ENCODE results near the gene PPP1R3C.

PPP1R3C gene

DNA sequence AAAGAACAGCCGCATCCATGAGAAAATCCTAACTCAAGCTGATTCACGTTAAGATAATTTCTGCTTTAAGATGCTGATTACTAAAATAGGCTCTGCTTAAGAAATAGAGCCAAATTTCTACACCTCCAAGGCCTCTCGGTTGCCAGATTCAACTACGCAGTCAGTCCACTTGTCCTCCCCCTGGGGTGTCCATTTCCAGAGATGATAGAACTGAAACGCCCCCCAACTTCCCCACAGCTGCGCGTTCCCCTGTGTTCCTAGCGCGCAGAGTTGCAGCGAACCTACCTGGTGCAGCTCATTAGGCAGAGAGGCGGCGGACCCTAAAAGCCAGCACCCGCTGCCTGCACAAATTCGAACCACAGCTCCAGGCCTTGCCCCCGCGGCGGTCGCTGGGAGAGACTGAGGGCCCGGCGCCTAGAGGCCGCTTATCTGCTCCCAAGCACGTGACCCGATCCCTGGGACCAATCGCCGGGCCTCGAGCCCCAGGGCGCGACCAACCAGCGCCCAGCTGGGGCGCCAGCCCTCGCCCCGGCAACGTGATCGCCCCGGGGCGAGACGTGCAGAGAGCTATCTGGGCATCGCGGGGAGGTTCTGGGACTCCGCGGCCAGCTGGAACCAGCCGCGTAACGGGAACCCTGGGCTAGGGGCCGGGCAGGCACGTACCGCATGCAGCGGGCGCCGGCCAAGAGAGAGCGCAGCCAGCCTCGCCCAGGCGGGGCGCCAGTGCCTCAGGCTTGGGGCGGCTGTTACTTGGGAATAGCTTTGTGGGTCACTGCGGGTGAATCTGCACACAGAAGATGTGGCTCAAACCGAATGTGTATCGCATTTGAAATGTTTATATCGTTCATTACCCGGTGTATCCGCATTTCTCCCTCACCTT, at the start of gene PPP1R3C:
Gene PPP1R3C (minus strand): TSS at position 401 of the 880 bp plus-strand sequence. CDS start 102 bp downstream, at position 299.
- DNase-seq (ENCODE audit: low spot score), result peak; percentile 3

DNA sequence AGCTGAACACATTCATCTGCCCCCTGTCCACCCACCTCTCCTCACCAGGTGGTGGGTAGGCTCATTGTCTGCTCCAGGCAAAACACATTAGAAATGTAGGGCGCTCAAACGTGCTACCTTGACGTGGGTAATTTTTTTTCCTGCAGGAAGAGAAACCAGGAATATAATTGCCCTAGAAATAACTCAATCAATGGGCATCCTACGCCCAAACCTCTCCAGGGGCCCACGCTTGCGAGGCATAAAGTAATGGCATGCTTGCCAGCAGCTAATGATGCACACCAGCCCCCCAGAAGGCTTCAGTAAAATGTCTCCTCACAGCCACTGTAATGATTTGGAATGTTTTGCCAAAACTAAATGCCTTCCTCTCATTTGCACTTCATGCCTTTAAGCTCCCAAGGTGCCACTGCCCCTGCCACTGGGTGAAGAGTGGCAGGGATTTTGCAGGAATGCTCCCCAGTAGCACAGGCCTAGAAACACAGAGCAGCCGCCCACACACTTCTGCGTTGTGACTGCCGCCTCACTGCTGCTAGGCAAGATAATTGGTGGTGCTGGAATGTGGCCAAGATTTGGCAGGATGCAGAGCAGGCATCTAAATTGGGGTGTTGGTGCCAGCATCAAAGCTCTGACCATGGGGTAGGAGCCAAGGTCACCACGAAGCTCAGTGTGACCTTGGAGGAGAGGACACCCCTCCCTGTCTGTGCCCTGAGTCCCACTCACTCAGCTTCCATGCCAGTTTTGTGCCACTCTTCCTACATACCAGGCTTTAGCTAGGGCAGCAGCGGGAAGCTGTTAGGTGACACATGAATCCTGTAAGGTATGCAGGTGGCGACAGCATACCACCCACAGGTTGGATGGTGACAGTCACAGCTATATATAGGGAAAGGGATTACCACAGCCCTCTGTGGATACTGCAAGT, 48.7 kb upstream of the PPP1R3C start:
- no peak for DNase-seq (ENCODE audit: low spot score)

DNA sequence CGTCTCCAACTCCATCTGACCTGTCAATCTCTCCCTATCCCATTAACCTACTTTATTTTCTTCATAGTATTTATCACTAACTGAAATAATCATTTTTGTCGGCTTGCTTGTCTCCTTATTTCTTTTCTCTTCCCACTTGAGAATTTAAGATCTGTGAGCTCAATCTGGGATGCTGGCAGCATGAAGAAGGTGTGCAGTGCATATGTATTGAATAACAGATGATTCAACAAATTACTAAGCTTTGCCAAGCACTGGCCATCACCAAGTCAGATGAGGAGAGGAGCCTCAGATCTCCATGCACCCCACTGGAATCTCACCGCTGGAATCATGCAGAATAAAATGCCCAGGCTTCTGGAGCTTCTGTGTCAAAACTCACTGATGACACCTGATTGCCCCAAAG, 47.6 kb upstream of the PPP1R3C start:
- no peak for DNase-seq (ENCODE audit: low spot score)

DNA sequence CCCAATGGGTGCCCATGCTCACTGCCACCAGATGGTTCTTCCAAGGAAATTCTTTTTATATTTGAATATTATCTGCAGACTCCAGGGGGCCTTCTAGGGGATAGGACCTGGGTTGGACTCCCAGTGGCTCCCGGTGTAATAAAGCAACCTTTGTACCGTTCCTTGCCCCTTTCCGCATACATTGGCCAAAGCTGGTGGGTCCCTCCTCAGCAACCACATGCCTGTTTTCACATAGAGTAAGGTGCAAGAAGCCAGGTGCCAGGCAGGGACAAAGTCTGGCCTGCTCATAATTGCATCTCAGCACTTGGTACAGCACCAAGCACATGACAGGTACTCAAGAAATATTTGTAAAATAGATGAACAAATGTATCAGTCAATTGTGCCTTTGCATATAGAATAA, 46.4 kb upstream of the PPP1R3C start:
- DNase-seq (ENCODE audit: low spot score), result no peak

DNA sequence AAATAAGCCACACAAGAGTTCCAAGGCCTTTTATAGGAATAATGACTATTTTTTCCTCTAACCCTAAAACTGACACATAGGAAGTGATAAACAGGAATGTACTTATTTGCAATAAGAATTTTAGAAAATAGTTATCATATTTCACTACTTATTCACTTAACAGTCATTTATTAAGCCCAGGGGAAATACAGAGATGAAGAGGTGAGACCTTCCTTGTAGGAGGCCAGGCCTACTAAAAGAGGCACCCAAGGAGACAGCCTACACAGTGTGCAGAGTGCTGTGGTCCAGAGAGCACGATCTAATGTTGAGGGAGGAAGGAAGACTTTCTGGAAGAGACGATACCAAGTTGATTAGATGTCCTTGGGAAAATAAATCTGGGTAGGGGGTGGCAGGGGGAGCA, 45.0 kb upstream of the PPP1R3C start:
- no peak for DNase-seq (ENCODE audit: low spot score)

DNA sequence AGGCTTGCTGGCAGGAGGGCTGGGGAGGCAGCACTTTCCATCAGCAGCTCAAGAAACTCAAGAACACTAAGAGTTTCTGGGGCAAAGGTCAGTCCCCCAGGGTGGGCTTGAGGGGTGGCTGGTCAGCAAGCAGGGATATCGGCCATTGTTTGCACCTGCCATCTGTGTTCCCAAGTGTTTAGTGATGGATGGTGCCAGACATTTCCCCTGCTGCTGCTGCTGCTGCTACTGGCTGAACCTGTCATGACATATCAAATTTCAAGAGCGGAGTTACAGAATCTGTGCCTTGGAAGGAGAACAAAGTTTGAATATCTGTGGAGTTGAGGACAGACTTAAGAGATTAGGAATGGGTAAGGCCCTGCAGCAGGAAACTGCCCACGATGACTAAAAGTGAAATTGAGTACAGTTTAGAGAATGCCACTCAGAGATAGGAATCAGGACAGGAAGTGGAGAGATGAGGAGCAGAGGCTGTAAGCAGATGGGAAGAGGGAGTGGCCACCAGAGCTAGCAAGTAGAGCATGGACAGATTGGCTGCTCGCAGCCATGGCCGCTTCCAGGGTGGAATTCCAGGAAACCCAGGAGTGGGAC, 39.2 kb upstream of the PPP1R3C start:
- DNase-seq (ENCODE audit: low spot score), result no peak

DNA sequence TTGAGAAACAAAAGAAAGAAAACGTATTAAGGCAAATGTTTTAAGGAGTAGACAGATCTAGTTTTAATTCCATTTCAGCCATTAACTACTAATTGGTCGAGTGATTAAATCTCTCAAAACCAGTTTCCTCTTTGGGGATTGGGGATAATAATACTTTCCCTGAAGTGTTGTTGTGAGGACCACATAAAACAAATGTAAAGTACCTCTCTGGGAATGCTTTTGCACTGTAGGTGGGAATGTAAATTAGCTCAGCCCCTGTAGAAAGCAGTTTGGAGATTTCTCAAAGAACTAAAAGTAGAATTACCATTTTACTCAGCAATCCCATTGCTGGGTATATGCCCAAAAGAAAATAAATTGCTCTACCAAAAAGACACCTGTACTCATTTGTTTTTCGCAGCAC, 36.0 kb upstream of the PPP1R3C start:
- no peak for DNase-seq (ENCODE audit: low spot score)

DNA sequence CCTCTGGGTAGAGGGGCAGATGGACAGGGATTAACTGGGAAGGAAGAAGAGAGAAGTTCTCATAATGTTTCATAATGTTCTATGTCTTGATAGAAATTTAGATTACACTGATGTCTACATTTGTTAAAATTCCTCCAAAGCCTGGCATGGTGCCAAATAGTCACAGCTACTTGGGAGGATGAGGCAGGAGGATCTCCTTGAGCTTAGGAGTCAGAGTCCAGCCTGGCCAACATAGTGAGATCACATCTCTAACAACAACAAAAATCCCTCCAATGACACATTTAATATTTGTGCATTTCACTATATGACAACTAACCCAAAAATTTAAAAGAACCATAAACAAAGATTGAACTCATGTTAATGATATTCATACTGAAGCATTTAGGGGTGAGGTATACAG, 33.0 kb upstream of the PPP1R3C start:
- no peak for DNase-seq (ENCODE audit: low spot score)

DNA sequence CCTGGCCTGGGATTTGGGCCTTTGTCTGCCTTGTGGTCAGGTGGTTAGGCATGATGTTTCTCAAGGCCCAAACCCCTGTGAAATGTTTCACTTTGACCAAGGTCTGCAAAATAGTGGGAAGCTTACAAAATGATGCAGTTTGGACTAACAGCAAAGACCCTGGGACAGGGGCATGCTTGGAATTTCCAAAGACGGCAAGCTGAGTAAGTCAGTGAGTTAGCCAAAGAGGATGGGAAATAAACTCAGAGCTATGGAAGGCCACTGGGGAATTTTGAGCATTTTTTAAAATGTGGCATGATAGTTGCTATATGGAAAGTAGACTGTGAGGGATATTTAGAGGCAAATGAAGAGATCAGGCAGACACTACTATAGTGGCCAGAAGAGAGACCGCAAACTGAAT, 31.6 kb upstream of the PPP1R3C start:
- DNase-seq (ENCODE audit: low spot score), result no peak

DNA sequence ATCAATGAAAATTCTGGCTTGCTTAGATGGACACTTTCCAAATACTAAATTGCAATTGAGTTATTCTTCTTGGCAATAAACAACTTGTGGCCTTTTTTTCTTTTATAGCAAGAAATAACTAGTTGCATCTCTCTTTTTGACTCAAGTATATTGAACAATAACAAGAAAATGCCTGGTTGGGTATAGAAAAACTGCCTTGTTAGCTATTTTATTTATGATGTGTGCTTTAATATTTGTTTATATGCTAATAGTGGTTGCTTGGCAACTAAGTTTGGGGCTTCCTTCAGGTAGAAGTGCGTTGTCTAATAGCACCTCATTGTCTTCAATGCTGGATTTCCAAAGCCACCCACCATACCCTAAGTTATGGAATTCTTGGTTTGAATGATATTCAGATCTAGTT, 30.1 kb upstream of the PPP1R3C start:
- DNase-seq (ENCODE audit: low spot score), result no peak

DNA sequence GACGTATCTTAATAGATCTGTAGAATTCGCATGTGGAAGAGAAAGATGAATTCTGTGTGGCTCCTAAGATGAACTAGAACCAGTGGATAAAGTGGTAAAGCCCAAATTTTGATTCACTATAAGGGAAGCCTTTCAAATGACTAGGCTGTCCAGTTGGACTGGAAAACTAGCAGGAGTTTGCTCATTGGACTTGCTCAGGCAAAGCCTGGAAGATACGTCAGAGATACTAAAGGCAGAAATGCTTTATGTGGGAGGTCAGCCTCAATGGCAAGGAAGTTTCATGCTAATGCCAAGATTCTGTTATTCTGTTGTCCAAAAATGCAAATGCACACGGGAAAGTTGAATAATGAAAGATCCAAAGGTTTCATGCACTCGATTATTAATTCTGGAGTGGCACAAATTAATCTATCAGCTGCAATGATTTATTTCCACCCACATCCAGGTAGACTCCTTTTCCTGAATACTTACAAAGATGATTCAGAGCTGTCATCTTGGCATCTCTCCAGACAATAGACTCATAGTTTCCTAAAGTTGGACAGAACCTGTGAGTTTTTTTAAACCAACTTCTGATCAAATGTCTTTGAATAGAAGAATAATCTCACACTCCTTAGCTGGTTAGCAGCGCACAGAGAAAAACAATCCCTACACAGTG, 20.5 kb upstream of the PPP1R3C start:
- no peak for DNase-seq (ENCODE audit: low spot score)

DNA sequence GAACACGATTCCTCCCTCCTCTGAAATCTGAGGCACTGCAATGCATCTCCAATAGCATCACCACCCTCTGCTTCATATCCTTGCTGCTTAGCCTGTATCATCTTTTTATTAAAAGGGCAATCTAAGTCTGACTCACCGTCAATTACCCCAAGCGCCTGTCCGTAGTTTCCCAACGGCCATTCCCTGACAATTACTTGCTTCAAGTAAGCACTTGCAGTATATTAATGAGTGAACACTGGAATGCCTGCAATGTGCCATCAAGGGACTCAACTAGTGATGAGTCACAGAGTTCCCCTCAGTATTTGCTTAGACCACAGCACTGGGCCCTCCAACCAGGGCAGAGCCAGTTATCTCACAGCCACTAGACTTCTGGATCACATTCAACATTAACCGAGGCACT, 19.5 kb upstream of the PPP1R3C start:
- DNase-seq (ENCODE audit: low spot score), result no peak

DNA sequence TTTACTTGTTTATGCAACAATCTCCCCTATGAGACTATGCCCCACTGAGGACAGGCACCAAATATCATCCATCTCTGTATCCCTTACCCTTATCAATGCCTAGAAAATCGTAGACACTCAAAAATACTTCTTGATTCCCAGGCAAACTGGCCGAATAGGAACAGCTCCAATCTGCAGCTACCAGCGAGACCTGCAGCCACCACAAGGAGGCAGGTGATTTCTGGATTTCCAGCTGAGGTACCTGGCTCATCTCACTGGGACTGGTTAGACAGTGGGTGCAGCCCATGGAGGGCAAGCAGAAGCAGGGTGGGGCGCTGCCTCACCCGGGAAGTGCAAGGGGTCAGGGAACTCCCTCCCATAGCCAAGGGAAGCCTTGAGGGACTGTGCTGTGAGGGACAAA, 10.8 kb upstream of the PPP1R3C start:
- DNase-seq (ENCODE audit: low spot score), result no peak

DNA sequence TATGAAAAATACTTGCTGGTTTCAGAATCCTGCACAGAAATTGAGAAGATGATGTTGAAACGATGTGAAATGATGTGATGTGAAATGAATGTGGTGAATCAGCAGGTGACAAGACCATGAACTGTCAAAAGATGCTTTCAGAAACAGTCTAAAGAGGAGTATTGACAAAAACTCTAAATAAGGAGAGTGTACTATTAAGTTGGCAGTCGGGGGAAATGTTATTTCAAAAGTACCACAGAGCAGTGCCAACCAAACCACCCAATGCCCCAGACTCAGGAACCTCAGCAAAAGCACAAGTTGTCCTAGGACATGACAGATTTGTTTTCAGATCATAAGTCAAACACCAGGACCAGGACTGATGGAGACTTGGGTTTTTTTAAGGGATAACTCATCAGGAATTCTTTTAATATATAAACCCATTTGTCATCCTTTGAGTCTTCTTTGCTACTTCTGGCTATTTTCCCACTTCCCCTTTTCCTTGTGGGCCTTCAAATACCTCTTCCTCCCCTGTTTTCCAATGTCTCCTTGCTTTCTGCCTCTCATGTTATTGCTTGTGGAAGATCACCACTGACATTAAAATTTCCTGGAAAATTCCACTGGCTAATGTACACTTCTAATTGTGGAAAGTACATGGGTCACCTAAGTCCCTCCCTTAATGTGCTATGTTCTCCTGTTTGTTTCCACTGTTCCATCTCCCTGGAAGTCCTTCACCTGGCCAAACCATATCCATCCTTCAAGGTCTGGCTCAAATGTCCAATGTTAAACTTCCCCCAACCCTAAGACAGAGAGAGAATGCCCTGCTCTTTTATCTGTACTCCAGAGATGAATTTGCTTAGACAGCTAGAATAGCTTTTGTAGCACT, 10.2 kb upstream of the PPP1R3C start:
- no peak for DNase-seq (ENCODE audit: low spot score)

DNA sequence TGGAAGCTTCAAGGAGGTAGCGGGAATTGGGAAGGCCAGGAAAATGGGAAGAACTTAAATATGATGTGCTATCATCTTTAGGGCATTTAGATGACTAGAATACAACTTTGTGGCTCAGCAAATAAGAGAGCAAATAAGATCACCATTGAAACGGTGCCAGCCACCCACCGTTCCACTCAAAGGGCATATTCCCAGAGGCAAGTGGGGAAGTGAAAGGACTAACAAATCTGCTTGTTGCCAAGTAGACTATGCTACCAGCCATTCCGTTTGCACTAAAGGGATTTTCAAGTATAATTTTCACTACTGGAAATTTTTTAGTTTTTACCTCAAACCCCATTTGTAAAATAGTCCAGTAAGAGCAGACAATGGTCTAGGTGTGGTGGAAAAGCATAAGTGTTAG, 4.0 kb upstream of the PPP1R3C start:
- DNase-seq (ENCODE audit: low spot score), result no peak

DNA sequence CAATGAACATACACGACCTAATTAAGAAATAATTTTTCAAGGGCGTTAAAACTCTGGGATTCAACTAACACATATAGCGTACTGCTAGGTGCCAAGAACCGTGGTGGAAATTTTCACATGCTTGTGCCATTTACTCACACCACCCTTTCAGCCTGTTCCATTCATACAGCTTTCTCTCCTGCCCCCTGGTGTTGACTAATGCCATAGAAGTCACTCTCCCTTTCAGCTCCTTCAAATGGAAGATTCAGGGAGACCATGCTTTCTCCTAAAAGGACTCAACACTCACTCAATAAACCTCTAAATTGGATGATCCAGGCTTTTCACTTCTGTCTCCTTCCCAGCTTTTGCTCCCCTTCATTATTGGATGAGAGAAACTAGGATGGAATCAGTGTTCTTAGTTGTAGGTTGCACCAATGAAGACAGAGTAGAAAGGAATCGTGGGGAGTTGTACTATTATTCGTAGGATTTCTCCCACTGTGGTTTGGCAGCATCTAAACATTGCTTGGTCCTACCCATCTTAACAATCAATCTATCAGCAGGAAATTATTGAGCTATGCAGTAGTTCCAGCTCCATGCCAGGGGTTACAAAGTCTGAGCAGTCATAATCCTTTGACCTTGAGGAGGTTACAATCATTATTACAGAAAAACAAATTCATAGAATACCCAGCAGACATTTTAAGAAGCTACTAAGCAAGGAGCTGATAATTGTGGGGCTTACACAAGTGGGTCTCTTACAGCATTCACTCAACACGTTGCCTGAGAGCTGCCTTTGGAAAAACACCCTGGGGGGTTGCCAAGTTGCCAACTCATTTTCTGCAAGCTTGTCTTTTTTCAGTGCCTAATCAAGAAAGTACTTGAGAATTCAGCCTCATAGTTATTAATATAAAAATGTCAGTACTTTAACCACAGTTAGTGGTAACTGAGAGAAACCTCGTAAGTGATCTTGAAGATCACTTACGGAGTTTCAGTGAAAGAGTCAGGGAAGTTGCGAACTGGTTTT, 2.8 kb upstream of the PPP1R3C start:
- DNase-seq (ENCODE audit: low spot score), result peak; percentile 37

DNA sequence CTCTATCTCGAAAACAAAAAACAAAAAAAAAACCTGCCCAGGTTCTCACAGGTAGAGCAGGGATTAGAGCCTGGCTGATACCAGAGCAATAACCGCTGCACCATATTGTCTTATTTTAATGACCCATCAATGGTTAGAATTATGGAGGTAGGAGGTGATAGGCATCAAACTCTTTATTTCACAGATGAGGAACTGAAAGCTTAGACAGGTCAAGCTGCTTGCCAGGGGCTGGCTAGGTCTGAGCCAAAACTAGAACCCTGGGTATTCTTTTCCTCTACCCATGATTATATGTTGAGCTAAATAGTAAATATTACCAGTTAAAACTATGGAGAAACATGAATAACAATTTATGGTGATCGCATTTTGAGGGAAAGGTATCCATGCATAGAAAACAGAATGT, 2.0 kb upstream of the PPP1R3C start:
- no peak for DNase-seq (ENCODE audit: low spot score)

DNA sequence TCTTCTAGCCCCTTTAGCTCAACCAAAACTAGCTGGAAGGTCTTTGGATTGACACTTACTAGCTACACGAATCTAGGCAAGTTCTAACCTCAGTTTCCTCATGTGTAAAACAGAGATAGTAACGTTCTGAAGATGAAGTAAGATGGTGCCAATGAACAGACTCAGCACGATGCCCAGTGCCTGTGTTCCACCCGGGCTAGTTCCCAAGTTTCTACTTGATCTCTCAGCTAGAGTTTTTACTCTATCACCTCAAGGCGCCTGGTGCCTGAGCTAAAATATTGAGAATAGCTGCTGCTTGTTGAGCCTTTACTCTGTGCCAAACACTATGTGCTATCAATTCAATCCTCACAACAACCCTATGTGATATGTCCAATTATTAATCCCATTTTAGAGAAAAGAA, 1.4 kb upstream of the PPP1R3C start:
- no peak for DNase-seq (ENCODE audit: low spot score)

DNA sequence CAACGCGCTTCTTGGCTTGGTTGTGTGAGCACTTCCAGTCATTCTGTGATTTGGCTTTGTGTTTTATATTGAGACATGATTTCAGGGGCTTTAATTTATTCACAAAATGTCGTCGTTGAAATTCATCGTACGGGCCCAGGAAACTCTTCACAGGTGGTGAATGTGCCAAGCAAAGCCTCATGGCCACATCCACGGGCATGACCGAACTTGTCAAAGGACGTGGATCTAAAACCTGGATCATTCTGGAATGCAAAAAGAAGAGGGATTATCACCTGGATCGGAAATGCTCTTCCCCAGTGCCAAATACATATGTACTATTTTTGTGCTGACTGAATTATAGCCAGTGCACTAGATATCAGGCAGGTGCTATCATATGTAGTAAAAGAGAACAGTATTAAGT, 2.2 kb downstream of the PPP1R3C start:
- no peak for DNase-seq (ENCODE audit: low spot score)
